H4 (cell line): ENCODE data around the gene TPR. TPM values are rescaled to one million over a fixed set of nuclear protein-coding genes. Genes with fewer than 3 reads are reported as not detected.
A peak's percentile ranks its signal among the peaks of the same experiment; 100 is the strongest.

Experiments used
- DNase-seq: peaks from one replicate; pipeline ENCODE4 v3.0.0-alpha.2; 2015; ENCODE audit warnings: low spot score
- total RNA-seq: library from RNA; depleted of rRNA; stranded (reverse); fragments of >200 nt; shearing (Covaris generic); gene quantifications from 2 replicates; pipeline ENCODE4 v1.2.3, GENCODE V29; 2014

The TPR gene
- total RNA-seq, 1 experiment from 2014 or later, result 30.3 TPM

DNA sequence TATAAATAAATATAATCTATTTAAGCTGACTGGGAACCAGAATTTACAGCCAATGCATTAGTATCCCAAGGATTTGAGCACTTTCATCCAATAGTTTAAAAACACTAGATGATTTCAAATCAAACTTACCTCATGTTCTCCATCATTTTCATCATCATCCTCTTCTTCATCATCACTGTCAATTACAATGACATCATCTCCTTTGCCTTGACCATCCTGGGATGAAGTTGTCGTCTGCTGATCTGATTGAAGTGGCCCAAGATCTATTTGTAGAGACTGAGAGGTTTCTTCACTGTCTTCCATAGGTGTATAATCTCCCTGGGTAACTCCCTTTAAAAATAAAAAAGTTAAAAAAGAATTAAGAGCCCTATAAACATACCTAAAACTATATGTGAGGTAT, 47.7 kb downstream of the TPR start:
- no peak for DNase-seq

DNA sequence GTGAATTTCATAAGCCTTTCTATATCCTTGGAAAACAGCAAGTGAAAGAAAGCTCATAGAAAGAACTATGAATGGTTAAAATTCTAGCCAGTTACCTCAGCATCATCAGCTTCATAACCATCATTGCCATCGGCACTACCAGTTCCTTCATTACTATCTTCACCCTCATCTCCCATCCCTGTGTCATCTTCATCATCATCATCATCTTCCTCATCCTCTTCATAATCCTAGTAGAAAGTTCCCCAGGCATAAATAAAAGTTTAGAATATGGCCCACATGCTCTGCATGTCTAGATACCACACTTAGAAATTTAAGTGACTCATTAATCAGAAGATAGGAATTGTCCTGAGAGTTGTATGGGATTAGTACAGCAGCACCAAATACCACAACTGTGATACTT, 49.0 kb downstream of the TPR start:
- no peak for DNase-seq

- DNase-seq, result peak; percentile 11
Observed at GRCh38 chr1:186325239-186325638, 49.8 kb downstream of the TPR start.

- DNase-seq, result no peak
Observed at GRCh38 chr1:186323865-186324264, 51.2 kb downstream of the TPR start.

DNA sequence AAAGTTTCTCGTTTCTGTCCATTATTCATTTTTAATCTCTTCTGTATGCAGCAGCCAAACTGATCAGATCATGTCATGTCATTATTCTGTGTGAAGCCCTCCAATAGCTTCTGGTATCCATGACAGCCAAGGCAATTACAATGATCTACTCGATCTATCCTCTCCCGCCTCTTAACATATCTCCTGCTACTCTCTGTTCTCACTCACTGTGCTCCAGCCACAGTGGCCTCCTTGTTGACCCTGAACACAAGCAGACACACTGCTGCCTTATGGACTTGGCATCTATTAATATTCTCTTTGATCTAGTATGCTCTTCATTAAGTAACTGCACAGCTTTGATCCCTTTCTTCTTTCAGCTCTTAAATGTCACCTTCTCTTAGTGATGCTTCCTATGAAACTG, 59.5 kb downstream of the TPR start:
- no peak for DNase-seq

GRCh38 chr1:186311375-186312051, 63.5 kb downstream of the TPR start:
- DNase-seq, result no peak

GRCh38 chr1:186310307-186310706, 64.7 kb downstream of the TPR start:
- no peak for DNase-seq

GRCh38 chr1:186308264-186309060, 66.6 kb downstream of the TPR start:
- DNase-seq, result no peak

- DNase-seq, result no peak
Observed at GRCh38 chr1:186307445-186307844, 67.6 kb downstream of the TPR start.

DNA sequence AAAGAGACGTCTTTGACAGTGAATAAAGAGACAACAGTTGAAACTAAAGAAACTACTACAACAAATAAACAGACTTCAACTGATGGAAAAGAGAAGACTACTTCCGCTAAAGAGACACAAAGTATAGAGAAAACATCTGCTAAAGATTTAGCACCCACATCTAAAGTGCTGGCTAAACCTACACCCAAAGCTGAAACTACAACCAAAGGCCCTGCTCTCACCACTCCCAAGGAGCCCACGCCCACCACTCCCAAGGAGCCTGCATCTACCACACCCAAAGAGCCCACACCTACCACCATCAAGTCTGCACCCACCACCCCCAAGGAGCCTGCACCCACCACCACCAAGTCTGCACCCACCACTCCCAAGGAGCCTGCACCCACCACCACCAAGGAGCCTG, 68.5 kb downstream of the TPR start:
- DNase-seq, result no peak

DNA sequence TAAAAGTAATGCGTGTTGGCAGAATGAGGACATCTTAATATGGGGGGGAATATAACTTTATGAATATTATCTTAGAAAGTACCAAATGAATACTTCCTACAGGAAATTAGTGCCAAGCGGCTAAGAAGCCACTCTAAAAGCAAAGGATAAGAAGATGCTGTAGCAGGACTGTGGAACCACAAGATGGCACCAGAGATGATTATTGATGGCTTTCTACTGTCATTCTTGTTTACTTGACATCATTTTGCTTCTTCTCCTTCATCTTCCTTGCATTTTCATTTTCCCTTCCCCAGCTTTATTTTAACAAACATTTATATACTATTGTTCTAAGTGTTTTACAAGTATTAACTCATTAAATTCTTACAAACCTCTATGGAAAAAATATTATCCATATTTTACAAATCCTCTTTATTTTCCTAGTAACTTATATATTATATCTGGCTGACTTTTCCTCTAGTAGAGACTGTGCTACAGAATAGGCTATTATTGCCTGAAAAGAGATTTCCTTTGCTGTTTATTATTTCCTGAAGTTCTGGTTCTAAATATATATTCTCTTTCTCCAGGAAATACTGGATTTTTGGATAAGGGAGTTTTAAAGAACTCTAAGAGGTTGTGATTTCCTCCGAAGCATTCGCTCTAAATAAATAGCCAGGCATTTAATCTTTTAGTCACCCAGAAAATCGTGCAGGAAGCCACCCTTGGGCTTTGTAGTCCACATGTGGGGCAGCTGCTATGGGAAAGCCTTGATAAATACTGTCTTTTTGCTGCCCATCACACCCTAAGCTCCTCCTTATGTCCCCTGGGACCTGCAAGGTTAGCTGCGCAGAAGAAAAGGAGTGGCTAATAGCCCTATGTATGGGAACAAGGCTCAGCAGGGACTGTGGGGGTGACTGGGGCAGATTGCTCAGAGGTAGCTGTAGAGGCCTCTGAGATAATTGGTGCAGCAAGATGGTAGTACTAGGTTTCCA, 69.8 kb downstream of the TPR start:
- peak; percentile 13 for DNase-seq

- no peak for DNase-seq
Observed at GRCh38 chr1:186303911-186304310, 71.1 kb downstream of the TPR start.

- no peak for DNase-seq
Observed at GRCh38 chr1:186302381-186302920, 72.6 kb downstream of the TPR start.

DNA sequence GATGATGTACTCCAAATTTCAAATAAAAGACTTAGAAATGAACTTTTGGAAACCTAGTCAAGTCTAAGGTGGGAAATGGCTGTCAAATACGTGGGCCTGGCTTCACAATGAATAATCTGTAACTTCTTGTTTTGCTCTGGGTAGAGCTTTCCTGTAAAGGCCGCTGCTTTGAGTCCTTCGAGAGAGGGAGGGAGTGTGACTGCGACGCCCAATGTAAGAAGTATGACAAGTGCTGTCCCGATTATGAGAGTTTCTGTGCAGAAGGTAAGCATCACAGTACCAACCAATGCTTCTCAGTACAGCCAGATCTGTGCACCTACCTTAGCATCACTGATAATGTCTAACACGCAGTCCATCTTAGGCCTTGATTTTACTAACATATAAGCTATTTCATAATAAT, 73.6 kb downstream of the TPR start:
- no peak for DNase-seq

DNA sequence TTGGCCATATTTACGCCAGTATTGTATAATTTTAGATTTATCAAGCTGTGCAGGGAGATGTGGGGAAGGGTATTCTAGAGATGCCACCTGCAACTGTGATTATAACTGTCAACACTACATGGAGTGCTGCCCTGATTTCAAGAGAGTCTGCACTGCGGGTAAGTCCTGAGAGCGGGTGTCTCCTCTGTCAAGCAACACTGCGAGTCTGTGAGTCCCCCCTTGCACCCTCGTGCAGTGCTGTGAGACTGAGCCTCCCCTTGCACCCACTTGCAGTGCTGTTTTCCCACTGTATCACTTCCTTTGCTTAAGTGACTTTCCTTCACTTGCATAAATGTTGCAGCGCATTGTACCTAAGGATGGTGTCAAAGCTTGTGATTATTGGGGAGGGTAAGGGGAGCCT, 75.0 kb downstream of the TPR start:
- no peak for DNase-seq

GRCh38 chr1:186299570-186299969, 75.5 kb downstream of the TPR start:
- DNase-seq, result no peak

DNA sequence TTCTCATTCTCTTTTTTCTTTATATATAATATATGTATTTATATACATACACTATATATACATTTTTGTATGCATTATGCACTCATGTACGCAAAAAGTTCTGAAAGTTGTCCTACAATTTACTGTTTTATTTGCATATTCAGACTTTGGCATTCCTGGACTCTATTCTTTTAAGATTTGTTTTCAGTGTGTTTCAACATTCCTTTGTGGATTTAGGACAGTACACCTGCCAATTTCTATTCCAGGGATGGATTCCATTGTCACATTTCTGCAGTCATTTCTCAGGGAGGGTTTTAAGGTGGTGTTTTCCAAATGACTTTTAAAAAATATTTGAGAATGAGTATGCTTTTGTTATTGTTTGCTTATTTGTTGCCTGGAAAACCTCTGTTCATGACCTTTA, 76.2 kb downstream of the TPR start:
- no peak for DNase-seq

DNA sequence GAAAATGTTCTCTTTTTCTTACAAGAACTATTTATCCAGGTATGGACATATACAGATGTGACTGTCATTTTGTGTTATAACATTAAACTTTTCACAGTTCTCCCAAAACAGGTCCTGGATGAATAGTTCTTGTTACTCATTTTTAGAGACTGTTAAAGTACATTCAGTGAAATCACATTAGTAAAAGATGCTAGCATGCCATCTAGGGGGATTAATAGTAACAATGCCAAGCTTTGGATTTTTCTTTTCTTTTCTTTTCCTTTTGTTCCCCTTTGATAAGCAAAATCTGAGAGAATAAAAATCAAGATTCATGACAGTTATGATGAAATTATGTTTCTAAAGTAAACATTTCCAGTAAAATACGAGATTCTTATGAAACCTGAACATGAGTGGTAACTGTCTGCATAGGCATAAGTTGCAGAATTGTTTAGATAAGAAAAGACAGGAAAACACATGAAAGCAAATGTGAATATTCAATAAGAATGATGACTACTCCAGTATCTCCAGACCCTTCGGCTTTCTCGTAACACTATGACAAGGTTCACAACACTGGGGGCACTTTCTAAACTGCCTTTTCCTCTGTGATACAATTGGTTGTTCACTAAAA, 77.5 kb downstream of the TPR start:
- no peak for DNase-seq

GRCh38 chr1:186295980-186296379, 79.1 kb downstream of the TPR start, which contains the start of gene PRG4:
TSS of gene PRG4 (plus strand) at chr1:186296279.
- DNase-seq, result no peak

DNA sequence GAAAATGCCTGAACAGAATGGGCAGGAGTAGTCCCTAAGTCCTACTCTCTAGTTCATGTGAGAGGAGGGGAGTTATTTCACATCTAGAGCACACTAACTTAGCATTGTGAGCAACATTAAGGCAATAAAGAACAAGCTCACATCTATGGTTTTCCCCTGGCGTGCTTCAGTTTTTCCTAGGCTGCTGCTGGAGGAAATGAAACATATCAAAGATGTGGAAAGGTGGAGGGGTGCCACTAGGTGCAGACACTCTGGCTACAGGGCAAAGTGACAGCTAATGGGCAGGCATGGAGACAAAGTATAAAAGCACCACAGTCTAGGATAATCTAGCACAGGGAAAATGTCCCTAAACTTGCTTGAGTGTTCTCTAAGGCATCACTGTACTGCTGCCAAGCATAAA, 82.2 kb downstream of the TPR start:
- no peak for DNase-seq

GRCh38 chr1:186291271-186291670, 83.8 kb downstream of the TPR start:
- DNase-seq, result no peak
